K562 (cell line): ENCODE measurements around the gene LIPT2. TPM values are rescaled to one million over a fixed set of nuclear protein-coding genes. Genes with fewer than 3 reads are reported as not detected.

Experiments used
- E2F3 ChIP-seq: fragments of 250-450 bp; sonication (Bioruptor Pico); IDR thresholded peaks from 2 replicates; pipeline ENCODE4 v1.4.0; 2020; ENCODE audit warnings: mild to moderate bottlenecking
- GTF2E2 ChIP-seq: fragments of 200-800 bp; sonication (Bioruptor generic); IDR thresholded peaks from 2 replicates; pipeline ENCODE4 v1.6.1; 2016; ENCODE audit warnings: missing genetic modification characterization, missing compliant biosample characterization
- HLTF ChIP-seq: fragments of 450-650 bp; IDR thresholded peaks from 2 replicates; pipeline ENCODE4 v1.6.1; 2016
- JUND ChIP-seq, 2 experiments: IDR thresholded peaks; 2 replicates in 1 of 2; 3 replicates in 1 of 2; pipeline ENCODE4 v1.6.1; 2011; ENCODE audit warnings: borderline replicate concordance in 2 of 2, low read depth in 2 of 2, low read length in 2 of 2, improper control_type of control experiment in 1 of 2, missing biosample characterization in 1 of 2, missing genetic modification characterization in 1 of 2, missing genetic modification reagents in 1 of 2
- KDM1A ChIP-seq, 2 experiments: fragments of 450-650 bp; IDR thresholded peaks; 2 replicates each; pipeline ENCODE4 v1.6.1; 2016; ENCODE audit warnings: mild to moderate bottlenecking in 2 of 2
- MED1 ChIP-seq: sonication (generic); formaldehyde crosslinking; IDR thresholded peaks from 2 replicates; pipeline ENCODE4 v1.8.1; 2023; ENCODE audit warnings: missing genetic modification reagents, borderline replicate concordance
- MTA1 ChIP-seq: fragments of 450-650 bp; IDR thresholded peaks from 2 replicates; pipeline ENCODE4 v1.6.1; 2017; ENCODE audit warnings: borderline replicate concordance
- MYC ChIP-seq, 2 experiments: fragments of 250-450 bp in 1 of 2; sonication (Bioruptor Pico) in 1 of 2; IDR thresholded peaks; 2 replicates each; pipeline versions ENCODE4 v1.5.1 to v1.6.1; 2012 to 2021; ENCODE audit warnings: low read depth in 2 of 2, borderline replicate concordance in 1 of 2, improper control_type of control experiment in 1 of 2, low read length in 1 of 2, mild to moderate bottlenecking in 1 of 2, moderate library complexity in 1 of 2
- NCOA6 ChIP-seq: fragments of 450-650 bp; IDR thresholded peaks from 2 replicates; pipeline ENCODE4 v1.6.1; 2017; ENCODE audit warnings: mild to moderate bottlenecking
- RBM15 ChIP-seq: fragments of 200-400 bp; formaldehyde crosslinking; IDR thresholded peaks from 2 replicates; pipeline ENCODE4 v1.6.1; 2018; ENCODE audit warnings: mild to moderate bottlenecking, low read length, moderate library complexity; ENCODE audit not compliant: insufficient read depth
- ZFP36 ChIP-seq: fragments of 150-350 bp; IDR thresholded peaks from 2 replicates; pipeline ENCODE4 v1.6.1; 2018; ENCODE audit warnings: low read length, low read depth; ENCODE audit not compliant: partially characterized antibody
- ZNF41 ChIP-seq: fragments of 250-450 bp; sonication (Bioruptor Pico); conservative IDR thresholded peaks from 2 replicates; pipeline ENCODE4 v1.4.0; 2020; ENCODE audit warnings: mild to moderate bottlenecking
- ZNF717 ChIP-seq: fragments of 250-450 bp; sonication (Bioruptor Pico); IDR thresholded peaks from 2 replicates; pipeline ENCODE4 v1.5.0; 2021
- polyA plus RNA-seq, 8 experiments: library from polyadenylated mRNA; depleted of rRNA in 4 of 8; stranded (reverse) in 5 of 8; unstranded in 3 of 8; fragments of >200 nt; fragmentation: Nextera tagmentation in 2 of 8; fragmentation: Illumina TruSeq in 1 of 8; extraction: Ambion mirVana in 2 of 8; extraction: Trizol in 1 of 8; gene quantifications; 2 replicates each; pipeline versions ENCODE4 v1.2.1 to v1.2.3, GENCODE V29; 2011 to 2014; ENCODE audit warnings: inconsistent platforms in 1 of 8, missing spikeins in 1 of 8
- total RNA-seq, 7 experiments: library from RNA; depleted of rRNA in 6 of 7; stranded (reverse); fragments of >200 nt in 6 of 7; fragmentation: Illumina TruSeq in 2 of 7; extraction: Trizol in 2 of 7; gene quantifications; 2 replicates each; pipeline versions ENCODE4 v1.2.1 to v1.2.3, GENCODE V29; 2011 to 2021; ENCODE audit warnings: low replicate concordance in 1 of 7
- TF ChIP-seq, protein P1 (sequence below): fragments of 250-450 bp; sonication (Bioruptor Pico); IDR thresholded peaks from 2 replicates; pipeline ENCODE4 v1.5.0; 2020; ENCODE audit warnings: mild to moderate bottlenecking, borderline replicate concordance
- TF ChIP-seq, protein P2 (sequence below), 3 experiments: fragments of 200-800 bp in 1 of 3; fragments of 250-450 bp in 1 of 3; fragments of 450-650 bp in 1 of 3; sonication (Bioruptor Pico) in 1 of 3; sonication (Bioruptor generic) in 1 of 3; formaldehyde crosslinking in 1 of 3; IDR thresholded peaks; 2 replicates each; pipeline versions ENCODE4 v1.6.1 to v1.8.0; 2016 to 2022; ENCODE audit warnings: mild to moderate bottlenecking in 2 of 3, missing genetic modification characterization in 2 of 3, missing compliant biosample characterization in 1 of 3, moderate library complexity in 1 of 3
- TF ChIP-seq, protein P3 (sequence below): sonication (generic); formaldehyde crosslinking; IDR thresholded peaks from 2 replicates; pipeline ENCODE4 v1.8.1; 2023; ENCODE audit warnings: mild to moderate bottlenecking, missing genetic modification reagents, moderate library complexity

Gene LIPT2
- total and polyA plus RNA-seq, 9 of the 15 experiments (the other 6 are each of a cell fraction or from before 2014, with no cell fraction given), result 1.00 to 5.2 (median 3.5) TPM

DNA sequence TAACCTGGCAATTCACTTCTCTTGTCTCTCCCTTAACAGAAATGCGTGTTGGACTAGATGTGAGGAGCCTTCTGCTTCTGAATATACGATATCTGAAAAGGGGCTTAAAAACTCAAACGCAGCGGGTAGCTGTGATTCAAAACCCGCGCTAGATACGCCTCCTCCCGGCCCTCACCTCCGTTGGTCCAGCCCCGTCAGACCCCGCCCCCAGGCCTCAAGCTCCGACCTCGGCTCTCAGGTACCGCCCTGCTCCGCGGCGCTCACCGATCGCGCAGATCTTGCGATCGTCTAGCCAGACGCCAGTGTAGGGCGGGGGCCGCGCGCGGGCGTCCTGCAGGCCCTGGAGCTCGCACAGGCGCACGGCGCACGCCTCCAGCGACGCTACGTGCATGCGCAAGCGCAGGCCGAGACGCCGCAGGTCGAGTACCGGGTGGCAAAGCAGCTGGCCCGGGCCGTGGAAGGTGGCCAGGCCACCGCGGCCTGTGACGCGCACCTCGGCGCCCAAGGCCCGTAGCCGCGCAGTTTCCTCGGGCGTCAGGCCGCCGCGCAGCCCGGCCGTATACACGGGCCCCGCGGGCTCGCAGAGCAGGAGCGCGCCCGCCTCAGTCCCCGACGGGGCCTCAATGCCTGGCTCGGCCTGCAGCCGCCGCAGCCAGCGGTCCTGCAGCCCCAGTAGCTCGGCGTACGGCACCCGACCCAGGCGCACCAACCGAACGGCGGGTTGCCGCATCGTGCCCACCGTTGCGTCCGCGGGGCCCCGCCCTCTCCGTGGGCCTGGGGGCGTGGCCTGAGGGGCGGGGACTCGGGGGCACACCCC is at the start of gene LIPT2 (continued):
- TF ChIP-seq, protein P1, sequence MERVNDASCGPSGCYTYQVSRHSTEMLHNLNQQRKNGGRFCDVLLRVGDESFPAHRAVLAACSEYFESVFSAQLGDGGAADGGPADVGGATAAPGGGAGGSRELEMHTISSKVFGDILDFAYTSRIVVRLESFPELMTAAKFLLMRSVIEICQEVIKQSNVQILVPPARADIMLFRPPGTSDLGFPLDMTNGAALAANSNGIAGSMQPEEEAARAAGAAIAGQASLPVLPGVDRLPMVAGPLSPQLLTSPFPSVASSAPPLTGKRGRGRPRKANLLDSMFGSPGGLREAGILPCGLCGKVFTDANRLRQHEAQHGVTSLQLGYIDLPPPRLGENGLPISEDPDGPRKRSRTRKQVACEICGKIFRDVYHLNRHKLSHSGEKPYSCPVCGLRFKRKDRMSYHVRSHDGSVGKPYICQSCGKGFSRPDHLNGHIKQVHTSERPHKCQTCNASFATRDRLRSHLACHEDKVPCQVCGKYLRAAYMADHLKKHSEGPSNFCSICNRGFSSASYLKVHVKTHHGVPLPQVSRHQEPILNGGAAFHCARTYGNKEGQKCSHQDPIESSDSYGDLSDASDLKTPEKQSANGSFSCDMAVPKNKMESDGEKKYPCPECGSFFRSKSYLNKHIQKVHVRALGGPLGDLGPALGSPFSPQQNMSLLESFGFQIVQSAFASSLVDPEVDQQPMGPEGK (CRISPR knock-in tag), result no peak
- TF ChIP-seq, protein P2, sequence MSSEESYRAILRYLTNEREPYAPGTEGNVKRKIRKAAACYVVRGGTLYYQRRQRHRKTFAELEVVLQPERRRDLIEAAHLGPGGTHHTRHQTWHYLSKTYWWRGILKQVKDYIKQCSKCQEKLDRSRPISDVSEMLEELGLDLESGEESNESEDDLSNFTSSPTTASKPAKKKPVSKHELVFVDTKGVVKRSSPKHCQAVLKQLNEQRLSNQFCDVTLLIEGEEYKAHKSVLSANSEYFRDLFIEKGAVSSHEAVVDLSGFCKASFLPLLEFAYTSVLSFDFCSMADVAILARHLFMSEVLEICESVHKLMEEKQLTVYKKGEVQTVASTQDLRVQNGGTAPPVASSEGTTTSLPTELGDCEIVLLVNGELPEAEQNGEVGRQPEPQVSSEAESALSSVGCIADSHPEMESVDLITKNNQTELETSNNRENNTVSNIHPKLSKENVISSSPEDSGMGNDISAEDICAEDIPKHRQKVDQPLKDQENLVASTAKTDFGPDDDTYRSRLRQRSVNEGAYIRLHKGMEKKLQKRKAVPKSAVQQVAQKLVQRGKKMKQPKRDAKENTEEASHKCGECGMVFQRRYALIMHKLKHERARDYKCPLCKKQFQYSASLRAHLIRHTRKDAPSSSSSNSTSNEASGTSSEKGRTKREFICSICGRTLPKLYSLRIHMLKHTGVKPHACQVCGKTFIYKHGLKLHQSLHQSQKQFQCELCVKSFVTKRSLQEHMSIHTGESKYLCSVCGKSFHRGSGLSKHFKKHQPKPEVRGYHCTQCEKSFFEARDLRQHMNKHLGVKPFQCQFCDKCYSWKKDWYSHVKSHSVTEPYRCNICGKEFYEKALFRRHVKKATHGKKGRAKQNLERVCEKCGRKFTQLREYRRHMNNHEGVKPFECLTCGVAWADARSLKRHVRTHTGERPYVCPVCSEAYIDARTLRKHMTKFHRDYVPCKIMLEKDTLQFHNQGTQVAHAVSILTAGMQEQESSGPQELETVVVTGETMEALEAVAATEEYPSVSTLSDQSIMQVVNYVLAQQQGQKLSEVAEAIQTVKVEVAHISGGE (CRISPR knock-in tag; IDR thresholded peaks at IDR 0.05), result 0 out of 6 replicates have a peak, but pooled peaks of 1 of the 3 experiments have one; percentile 31
- TF ChIP-seq ZFP36, result no peak
- peak; percentile 20; the same call in 1 of the 2 replicates for TF ChIP-seq JUND (IDR thresholded peaks at IDR 0.05; ENCODE audit: borderline replicate concordance, low read depth, low read length)
- TF ChIP-seq JUND (tag; IDR thresholded peaks at IDR 0.05; ENCODE audit: borderline replicate concordance, low read depth, low read length), result no peak
- TF ChIP-seq RBM15, result no peak
- TF ChIP-seq KDM1A (IDR thresholded peaks at IDR 0.05), result peak; percentile 87 to 89
- TF ChIP-seq GTF2E2 (tag), result no peak; the same call in 1 of the 2 replicates
- no peak for TF ChIP-seq MED1 (CRISPR knock-in tag)
- TF ChIP-seq MTA1, result peak; percentile 91
- no peak; the same call in none of the 2 replicates for TF ChIP-seq MYC (IDR thresholded peaks at IDR 0.05; ENCODE audit: low read depth, low read length)
- TF ChIP-seq MYC (CRISPR knock-in tag; IDR thresholded peaks at IDR 0.05; ENCODE audit: borderline replicate concordance, low read depth), result no peak
- TF ChIP-seq ZNF41 (CRISPR knock-in tag), result no peak
- TF ChIP-seq, protein P3, sequence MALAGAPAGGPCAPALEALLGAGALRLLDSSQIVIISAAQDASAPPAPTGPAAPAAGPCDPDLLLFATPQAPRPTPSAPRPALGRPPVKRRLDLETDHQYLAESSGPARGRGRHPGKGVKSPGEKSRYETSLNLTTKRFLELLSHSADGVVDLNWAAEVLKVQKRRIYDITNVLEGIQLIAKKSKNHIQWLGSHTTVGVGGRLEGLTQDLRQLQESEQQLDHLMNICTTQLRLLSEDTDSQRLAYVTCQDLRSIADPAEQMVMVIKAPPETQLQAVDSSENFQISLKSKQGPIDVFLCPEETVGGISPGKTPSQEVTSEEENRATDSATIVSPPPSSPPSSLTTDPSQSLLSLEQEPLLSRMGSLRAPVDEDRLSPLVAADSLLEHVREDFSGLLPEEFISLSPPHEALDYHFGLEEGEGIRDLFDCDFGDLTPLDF (CRISPR knock-in tag), result peak; percentile 93
- peak; percentile 89 for TF ChIP-seq NCOA6
- no peak for TF ChIP-seq HLTF
- no peak for TF ChIP-seq ZNF717 (CRISPR knock-in tag)
- peak; percentile 62; the same call in 1 of the 2 replicates for TF ChIP-seq E2F3 (CRISPR knock-in tag)
